ENCODE results near the gene XCL2.
"Not testable (repeated sequence)": the region's sequence is repeated elsewhere in the genome, so short reads cannot be mapped to it uniquely, and the experiment has no call there.

DNA sequence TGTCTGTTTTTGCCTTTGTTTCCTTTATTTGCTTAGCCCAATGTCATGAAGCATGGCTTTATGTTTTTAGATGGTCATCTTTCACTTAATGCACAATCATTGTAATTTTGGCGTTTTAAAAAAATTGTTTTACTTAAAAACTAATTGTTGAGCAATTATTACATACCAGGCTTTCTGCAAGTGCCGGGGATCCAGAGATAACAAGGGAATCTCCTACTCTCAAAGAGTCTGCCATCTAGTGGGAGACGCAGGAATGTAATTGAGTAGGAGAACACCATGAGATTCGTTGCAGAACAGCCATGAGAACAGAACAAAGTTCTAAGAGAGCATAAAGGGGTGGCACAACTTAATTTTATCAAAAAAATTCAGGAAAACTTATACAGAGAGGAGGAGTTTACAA lies 30.4 kb upstream of the XCL2 start:
- TF ChIP-seq SMC3 (IDR thresholded peaks at IDR 0.05; ENCODE audit: low read depth, low read length): peak; percentile 54; the same call in 1 of the 2 replicates
- TF ChIP-seq, protein P1, sequence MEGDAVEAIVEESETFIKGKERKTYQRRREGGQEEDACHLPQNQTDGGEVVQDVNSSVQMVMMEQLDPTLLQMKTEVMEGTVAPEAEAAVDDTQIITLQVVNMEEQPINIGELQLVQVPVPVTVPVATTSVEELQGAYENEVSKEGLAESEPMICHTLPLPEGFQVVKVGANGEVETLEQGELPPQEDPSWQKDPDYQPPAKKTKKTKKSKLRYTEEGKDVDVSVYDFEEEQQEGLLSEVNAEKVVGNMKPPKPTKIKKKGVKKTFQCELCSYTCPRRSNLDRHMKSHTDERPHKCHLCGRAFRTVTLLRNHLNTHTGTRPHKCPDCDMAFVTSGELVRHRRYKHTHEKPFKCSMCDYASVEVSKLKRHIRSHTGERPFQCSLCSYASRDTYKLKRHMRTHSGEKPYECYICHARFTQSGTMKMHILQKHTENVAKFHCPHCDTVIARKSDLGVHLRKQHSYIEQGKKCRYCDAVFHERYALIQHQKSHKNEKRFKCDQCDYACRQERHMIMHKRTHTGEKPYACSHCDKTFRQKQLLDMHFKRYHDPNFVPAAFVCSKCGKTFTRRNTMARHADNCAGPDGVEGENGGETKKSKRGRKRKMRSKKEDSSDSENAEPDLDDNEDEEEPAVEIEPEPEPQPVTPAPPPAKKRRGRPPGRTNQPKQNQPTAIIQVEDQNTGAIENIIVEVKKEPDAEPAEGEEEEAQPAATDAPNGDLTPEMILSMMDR (IDR thresholded peaks at IDR 0.05): peak; percentile 68
- not testable (repeated sequence) for TF ChIP-seq TAF1 (IDR thresholded peaks at IDR 0.05; ENCODE audit: borderline replicate concordance, low read depth, low read length); MXI1 (IDR thresholded peaks at IDR 0.05; ENCODE audit: low read depth, low read length); EZH2phosphoT487 (IDR thresholded peaks at IDR 0.05; ENCODE audit: borderline replicate concordance, low read depth); NFIC (IDR thresholded peaks at IDR 0.05; ENCODE audit: borderline replicate concordance); SIN3A (IDR thresholded peaks at IDR 0.05; ENCODE audit: borderline replicate concordance, low read depth, low read length); TCF12 (IDR thresholded peaks at IDR 0.05); POLR2AphosphoS5 (IDR thresholded peaks at IDR 0.05; ENCODE audit: low read depth, low read length); RFX5 (IDR thresholded peaks at IDR 0.05; ENCODE audit: low read length)
- TF ChIP-seq, protein P2, sequence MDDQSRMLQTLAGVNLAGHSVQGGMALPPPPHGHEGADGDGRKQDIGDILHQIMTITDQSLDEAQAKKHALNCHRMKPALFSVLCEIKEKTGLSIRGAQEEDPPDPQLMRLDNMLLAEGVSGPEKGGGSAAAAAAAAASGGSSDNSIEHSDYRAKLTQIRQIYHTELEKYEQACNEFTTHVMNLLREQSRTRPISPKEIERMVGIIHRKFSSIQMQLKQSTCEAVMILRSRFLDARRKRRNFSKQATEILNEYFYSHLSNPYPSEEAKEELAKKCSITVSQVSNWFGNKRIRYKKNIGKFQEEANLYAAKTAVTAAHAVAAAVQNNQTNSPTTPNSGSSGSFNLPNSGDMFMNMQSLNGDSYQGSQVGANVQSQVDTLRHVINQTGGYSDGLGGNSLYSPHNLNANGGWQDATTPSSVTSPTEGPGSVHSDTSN (IDR thresholded peaks at IDR 0.05): not testable (repeated sequence)
- TF ChIP-seq, protein P3, sequence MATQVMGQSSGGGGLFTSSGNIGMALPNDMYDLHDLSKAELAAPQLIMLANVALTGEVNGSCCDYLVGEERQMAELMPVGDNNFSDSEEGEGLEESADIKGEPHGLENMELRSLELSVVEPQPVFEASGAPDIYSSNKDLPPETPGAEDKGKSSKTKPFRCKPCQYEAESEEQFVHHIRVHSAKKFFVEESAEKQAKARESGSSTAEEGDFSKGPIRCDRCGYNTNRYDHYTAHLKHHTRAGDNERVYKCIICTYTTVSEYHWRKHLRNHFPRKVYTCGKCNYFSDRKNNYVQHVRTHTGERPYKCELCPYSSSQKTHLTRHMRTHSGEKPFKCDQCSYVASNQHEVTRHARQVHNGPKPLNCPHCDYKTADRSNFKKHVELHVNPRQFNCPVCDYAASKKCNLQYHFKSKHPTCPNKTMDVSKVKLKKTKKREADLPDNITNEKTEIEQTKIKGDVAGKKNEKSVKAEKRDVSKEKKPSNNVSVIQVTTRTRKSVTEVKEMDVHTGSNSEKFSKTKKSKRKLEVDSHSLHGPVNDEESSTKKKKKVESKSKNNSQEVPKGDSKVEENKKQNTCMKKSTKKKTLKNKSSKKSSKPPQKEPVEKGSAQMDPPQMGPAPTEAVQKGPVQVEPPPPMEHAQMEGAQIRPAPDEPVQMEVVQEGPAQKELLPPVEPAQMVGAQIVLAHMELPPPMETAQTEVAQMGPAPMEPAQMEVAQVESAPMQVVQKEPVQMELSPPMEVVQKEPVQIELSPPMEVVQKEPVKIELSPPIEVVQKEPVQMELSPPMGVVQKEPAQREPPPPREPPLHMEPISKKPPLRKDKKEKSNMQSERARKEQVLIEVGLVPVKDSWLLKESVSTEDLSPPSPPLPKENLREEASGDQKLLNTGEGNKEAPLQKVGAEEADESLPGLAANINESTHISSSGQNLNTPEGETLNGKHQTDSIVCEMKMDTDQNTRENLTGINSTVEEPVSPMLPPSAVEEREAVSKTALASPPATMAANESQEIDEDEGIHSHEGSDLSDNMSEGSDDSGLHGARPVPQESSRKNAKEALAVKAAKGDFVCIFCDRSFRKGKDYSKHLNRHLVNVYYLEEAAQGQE (IDR thresholded peaks at IDR 0.05; ENCODE audit: low read depth, low read length): not testable (repeated sequence)
- TF ChIP-seq, protein P4, sequence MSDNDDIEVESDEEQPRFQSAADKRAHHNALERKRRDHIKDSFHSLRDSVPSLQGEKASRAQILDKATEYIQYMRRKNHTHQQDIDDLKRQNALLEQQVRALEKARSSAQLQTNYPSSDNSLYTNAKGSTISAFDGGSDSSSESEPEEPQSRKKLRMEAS (IDR thresholded peaks at IDR 0.05; ENCODE audit: low read depth): not testable (repeated sequence)
- TF ChIP-seq RAD21 (IDR thresholded peaks at IDR 0.05; ENCODE audit: low read length): peak; percentile 60
